Ammon's horn (tissue), 1 donor: Measurements from ENCODE around the gene MED13L.

Experiments used
- DNase-seq: peaks from one replicate; pipeline ENCODE4 v3.0.0-alpha.2; 2016; ENCODE audit warnings: low spot score

The MED13L gene

DNA sequence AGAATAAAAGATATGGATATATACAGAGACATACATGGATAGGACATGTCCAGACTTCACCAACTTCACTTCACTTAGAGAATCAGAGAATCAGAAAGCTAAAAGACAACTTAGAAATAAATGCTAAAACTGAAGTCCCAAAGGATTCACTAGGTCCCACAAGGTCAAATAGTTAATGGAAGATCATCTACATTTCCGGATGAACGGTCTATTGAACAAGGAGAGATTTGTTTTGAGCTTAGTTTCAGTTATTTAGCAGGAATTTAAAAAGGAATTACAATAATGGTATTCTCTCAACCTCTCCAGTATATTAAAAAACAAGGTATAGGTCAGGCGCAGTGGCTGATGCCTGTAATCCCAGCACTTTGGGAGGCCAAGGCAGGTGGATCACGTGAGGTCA lies 187.0 kb downstream of the MED13L start:
- no peak for DNase-seq

DNA sequence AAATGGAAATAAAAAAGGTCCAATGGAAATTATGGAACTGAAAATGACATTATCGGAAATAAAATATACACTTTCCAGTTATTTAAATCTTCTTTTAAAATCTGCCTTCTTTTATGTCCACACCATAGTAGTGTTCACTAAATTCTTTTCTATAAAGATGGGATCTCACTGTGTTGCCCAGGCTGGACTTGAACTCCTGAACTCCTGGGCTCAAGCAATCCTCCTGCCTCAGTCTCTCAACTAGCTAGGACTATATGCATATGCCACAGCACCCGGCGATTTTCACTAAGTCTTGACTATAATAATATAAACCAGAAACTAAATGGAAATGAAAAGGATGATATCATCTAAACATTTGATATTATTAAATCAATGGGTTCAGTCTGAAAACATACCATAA lies 188.4 kb downstream of the MED13L start:
- no peak for DNase-seq

DNA sequence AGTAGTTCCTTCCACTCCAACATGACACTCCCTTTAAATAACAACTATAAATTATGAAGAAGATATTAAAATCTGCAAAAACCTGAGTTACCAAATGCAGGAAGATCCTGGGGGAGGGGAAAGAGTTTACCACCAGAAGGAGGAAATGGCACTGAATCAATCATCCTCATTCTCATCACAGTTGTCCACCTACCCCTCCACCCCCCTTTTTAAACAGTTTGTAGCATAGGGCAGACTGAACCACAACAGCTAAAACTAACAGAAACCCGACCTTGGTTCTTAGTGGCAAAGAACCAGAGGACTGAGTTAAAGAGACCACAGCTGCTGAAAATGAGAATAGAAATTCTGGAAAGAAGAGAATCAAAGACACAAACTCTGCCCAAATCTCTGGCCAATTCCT lies 189.5 kb downstream of the MED13L start:
- DNase-seq, result no peak

DNA sequence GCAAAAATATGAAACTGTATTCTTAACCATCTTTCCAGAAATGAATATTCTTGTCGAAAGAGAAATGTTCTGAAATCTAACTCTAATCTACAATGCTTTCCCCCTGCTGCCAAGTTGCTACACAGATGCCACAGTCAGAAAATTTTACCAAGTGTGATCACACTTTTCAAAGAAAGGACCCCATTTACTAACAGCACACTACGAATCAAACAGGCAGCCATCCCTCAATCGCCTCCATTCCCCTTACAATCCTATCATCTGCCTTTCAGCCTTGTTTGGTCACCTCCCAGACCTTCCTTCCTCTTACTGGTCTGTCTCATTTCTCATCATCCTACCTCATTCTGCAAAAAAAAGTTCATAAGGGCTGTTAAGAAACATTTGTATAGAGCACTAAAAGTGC lies 190.1 kb downstream of the MED13L start:
- DNase-seq, result peak; percentile 3

DNA sequence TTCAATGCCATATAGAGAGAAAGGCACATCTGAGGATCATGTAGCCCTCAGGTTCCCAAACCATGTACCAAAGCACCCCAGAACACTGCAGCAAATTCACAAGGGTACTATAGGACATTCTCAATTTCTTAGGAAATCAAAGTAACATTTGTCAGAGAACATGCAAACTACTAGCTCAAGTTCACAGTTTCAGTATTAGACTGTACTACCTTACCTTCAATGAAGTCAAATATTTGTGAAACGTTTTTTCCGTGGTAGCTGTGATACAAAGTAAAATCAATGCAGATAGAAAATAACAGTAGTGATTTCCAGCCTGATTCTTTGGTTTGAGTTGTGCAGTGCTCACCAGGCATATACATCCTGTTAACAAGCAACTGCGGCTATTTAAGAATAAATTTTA lies 197.1 kb downstream of the MED13L start:
- DNase-seq, result no peak

DNA sequence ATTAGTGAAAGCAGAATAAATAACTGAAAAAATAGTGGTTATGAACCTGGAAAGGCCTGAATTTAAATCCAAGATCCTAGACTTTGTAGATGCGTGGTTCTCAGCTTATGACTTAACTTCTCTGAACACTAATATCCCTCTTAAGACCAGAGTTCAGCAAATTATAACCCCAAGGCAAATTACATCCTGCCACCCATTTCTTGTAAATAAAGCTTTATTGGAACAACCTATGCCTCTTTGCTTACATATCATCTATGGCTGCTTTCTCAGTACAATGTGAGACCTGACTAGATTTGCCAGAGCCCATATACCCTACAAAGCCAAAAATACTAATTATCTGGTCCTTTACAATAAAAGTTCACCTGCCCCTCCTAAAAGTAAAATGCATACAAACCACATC lies 199.1 kb downstream of the MED13L start:
- no peak for DNase-seq

DNA sequence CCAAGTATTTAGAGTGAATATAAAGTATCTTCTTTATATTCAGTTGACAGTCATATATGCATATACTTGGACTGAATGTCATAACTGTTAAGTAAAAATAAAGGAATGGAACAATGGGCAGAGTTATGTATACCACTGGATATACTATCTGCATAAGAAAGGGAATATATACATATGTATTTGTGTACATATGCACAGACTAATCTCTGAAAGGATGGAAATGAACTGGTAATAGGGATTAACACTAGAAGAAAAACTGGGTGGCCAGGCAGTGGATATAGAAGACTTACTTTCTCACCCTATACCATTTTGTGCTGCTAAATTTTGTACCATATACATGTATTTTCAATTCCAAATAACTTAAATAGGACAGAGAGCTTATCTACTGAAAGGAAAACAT lies 200.1 kb downstream of the MED13L start:
- DNase-seq, result no peak

DNA sequence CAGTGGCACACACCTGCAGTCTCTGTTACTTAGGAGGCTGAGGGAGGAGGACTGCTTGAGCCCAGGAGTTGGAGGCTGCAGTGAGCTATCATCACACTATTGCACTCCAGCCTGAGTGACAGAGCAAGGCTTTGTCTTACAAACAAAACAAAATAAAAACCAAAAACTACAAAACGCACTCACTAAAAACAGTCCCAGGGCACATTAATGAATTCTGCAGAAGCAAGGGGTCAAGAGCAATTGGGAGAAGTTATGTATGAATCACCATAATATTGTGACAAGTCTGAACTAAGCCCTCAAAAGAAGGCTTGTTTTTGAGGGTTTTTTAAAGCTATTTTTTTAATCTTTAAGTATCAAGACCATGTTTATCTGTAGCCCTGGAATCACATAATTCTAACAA lies 201.1 kb downstream of the MED13L start:
- no peak for DNase-seq

DNA sequence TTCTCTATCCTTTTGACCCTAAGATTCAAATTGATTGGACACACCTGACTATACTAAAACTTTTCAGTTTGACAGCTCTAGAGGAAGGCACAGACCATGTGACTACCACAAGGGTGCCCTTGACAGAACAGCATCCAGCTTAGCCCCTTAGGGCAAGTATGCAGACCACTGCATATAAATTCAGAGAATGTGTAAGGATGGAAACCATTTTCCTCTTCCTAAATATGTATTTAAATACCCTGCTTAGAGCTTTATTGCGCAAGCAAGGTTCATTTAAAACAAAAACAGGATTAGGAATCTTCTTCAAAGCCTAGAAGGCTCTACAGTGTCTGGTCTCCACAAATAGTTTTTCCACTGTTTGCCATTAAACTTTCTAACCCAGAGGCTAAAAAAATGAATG lies 202.8 kb downstream of the MED13L start:
- DNase-seq, result no peak

DNA sequence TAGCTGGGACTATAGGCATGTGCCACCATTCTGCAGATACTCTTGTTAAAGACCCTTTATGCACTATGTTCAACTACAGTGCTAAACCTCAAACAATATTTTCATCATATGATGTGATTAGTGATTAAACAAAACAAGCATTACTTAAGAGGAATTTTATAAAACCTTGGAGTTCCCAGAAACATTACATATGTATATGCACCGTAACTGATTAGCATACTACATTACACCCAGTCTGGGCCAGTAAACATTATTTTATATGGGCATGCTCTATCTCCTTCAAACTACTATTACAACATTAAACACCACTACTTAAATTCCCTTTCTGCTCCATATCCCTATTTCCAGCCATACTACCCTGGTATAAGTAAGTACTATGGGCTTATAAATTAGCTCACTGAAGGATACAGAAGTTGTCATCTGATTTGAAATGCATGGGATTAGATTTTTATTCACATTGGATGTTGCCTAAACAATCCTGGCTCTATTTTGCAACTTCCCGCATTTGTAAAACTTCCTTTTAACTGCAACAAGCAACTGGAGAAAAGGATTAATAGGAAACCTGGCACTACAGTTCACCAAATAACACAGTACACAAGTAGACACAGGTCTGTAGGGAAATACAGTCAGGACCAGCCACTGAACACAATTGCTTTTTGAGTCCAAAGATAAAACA lies 205.8 kb downstream of the MED13L start:
- no peak for DNase-seq

DNA sequence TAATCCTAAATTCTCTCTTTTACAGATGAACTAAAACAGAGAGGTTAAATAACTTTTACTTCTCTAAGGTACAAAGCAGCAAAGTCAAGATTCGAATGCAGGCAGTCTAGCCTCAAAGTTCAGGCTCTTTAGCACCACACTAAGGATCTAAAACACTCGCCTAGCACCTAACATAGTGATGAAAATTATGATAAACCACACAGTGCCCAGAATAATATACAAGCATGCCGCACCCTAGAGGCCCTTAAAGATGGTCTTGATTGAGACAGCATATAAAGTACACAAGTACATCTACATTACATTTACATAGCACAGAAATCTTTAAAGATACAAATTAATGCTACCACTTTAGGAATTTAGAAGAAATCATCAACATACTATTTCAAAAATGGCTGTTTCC lies 207.0 kb downstream of the MED13L start:
- no peak for DNase-seq

DNA sequence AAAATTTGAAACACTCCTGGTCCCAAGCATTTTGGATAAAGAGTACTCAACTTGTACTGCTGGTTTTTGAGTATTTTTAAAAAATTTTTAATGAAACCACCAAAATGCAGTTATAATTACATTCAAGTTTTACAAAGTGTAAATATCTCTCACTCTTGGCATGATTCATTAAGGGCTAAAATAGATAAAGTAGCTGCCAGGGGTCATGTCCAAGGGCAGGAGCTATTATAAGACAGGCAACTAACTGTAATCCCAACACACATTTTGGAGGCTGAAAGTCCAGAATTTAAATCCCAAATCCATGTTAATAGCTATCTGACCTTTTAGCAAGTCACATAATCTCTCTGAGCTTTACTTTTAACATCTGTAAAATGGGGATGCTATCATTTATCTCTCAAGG lies 207.6 kb downstream of the MED13L start:
- no peak for DNase-seq

DNA sequence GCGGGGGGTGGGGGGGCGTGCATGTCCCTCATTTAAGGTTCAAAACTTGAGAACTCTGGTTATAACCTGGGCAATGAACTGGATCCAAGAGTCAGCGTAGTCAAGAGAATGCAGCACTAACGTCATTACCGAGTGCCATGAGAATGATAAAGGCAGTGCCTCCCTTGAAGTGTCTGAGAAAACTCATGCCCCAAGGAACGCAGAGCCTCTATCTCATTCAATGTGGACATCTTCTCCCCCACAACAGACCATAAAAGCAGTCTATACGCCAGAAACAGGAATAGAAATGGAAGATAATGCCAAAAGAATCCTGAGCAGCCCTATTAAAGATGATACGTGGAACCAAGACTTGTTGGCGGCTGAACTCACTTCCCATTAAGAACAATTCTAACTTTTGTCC lies 208.6 kb downstream of the MED13L start:
- no peak for DNase-seq

DNA sequence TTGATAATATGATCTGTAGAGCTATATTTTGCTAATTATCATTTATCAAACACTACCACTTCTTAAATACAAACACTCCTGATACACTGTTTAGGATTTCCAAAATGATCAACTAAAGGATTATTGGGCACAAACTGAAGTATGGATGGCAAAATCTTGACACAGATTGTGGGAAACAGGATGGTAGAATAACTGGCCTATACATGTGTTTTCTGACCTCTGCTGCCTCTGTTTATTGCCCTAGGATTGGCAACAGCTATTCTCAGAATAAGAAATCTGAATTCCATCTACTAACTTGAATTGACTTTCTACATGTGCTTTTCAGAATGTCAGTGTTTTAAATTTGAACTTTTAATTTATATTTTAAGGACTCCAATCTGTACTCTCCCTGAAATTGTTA lies 209.1 kb downstream of the MED13L start:
- DNase-seq, result no peak

DNA sequence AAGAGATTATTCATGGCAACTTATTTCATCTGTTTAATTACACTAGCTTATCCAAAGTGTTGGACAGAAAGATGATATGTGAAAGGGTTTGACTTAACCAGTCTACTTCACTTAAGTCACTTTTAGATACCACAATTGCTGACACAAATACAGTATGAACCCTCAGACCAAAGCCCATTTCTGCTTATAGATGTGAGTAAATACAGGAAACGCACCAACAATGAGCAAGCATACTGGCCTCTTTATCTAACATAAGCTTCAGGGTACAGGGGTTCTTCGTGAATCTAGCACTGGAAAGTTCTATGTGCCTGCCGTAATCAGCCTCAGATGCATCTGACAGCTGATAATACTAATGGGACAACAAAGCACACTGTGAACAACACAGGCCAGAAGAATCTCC lies 209.6 kb downstream of the MED13L start:
- peak; percentile 6 for DNase-seq

DNA sequence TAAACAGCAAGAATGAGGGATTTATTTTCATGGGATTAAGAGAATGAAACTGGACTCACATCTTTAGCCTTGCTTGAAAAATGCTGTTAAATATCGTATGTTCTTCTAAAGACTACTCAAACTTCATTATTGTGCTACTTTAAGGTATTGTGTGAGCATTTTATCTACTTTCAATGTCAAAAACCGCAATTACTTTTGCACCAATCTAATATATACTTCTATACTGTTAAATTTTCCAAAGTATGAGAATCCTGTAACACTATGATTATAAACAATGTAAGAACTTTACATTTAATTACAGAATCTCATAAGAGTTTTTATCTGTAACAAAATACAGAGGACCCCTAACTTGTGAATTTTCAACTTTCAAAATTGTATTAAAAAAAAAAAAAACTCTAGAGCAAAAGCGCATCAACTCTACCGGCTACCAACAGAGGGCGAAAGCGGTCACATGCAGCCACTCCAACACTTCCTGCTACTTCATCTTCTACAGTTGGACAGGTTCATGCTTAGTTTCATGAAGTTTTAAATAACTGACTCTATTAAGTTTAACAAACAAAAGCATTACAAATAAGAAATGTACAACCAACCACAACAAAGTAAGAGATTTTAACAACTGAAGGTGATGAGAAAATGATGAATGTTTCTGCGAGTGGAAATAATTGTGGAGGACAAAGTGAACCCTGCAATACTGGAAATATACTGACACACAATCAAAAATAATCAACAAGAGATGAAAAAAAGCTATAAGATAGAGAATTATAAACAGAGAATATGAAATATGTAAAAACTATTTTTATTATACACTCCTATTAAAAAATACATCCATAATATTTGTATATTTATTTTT lies 210.9 kb downstream of the MED13L start:
- DNase-seq, result no peak

DNA sequence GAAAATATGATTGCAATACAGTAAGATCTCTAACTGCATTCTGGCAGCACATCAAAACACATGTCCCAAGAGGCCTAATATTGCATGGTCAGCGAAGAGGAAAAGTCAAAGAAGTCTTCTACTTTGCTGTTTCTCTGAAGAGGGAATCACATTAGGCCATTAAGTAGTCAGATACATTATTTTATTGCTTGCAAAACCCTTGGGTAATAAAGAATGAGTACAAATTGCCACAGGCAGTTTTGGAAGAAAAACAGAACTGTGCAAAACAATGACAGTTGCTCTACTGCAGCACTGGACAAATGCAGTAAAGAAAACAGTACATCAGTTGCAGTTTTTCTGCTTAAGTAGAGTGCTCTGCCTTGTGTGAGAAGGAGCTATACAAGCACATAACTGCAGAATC lies 211.9 kb downstream of the MED13L start:
- DNase-seq, result no peak

DNA sequence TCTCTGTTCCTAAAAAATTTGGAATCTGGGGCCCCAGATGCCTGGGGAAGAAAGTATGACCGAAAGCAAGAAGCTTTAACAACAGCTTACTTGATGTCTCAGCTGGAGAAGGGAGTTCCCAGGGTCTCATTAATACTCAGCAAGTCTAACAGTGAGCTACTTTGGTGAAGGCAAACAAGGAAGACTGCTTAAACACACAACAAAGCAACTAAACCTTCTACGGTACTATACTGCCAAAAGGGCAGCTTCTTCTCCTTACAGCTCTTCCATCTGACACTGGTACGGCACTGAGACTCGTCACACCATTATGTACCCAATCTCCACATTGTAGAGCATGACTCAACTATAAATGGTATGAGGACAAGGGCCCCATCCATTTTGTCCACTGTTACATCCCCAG lies 213.0 kb downstream of the MED13L start:
- DNase-seq, result no peak

DNA sequence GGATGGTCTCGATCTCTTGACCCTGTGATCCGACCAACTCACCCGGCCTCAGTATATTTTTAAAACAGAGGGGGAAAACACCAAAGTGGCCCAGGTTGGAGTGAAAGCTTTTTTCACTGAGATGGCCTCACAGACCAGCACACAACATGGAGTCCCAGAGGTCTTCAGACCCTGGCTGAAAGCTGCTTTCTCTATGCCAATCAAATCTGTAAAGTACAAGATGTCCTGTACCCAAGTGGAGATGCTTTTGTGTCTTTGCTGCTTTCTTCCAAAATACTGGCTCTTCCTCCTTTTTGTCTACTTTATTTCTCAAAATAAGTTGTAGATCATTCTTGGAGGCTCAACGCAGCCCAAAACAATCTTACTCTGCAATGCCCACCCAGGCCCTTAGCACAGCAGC lies 214.8 kb downstream of the MED13L start:
- DNase-seq, result no peak

DNA sequence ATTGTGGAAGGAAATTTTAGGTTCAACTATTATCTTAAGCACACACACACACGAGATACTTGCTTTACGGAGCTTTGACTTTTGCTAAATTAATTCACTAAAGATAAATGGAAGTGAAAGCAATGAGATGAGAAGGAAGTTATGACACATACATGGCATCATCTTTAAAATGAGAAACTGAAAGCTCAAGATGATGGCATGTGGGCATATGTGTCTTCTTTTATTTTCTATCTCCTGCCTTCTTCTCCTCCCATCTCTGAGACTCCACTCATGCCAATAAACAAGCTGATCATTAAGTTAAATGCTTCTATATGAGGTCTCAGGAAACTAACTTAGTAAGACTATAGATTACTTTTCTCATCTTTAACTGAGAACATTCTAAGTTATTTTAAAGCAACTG lies 216.7 kb downstream of the MED13L start:
- no peak for DNase-seq

DNA sequence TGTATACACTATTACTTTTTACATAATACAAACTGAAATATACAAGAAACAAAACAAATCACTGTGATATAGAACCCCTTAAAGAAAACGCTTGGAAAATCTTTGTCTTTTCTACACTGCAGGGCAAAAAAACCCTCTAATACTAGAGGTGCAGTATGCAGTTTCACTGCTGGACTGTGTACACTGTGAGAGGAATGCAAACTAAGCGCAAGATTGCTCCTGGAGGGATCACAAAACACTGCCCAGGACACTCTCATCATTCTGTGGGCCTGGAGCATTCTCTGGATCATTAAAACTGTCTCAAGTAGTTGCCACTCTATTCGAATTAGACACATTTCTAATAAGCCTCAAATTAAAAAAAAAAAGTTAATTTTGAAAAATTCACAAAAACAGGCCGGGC lies 217.6 kb downstream of the MED13L start:
- no peak for DNase-seq

DNA sequence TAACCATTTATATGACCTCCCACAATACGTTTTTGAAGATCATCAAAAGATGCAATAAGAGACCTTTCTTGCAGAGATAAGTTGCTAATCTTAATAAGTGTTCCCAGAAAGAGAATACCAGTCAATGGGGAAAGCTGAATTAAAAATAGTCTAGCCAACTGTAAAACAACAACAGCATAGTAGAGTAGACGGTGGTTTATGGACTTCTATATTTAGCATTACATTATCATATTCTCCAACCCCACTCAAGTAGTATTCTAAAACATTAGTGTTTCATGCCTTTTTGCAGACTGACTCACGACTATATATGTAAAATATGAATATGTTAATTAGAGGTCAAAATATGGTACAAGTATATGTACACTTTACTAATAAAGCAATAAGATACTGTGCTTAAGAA lies 218.9 kb downstream of the MED13L start:
- DNase-seq, result no peak

DNA sequence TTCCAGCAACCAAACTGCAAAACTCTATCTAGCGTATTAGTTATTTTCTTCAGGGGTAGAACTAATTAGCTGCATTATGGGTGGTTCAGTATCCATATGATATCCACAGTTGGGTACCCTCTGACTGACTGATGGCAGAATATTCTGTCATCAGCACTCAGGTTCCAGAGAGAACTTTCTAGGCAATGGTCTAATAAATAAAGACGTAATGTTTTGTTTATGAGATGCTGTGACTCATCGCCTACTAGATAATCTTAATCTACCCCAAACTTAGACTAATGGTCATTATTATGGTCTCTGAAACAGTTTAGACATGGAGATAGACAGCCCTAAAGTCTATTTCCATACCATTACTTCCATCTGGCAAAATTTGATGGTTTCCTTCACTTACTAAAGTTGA lies 220.1 kb downstream of the MED13L start:
- no peak for DNase-seq
